Activated naive CD8-positive, alpha-beta T cell treated with anti-CD3 and anti-CD28 coated beads, Interleukin-2, amount 50 U/mL, for 24 hours (primary cell): ENCODE measurements around the gene ANO10.
"Not testable (repeated sequence)": the region's sequence is repeated elsewhere in the genome, so short reads cannot be mapped to it uniquely, and the experiment has no call there.

Experiments used
- ATAC-seq: fragments of 150-1000 bp; cut with Tn5 transposase; one replicate; pipeline ENCODE4 v1.10.0; 2021
- DNase-seq: peaks from one replicate; pipeline ENCODE4 v3.0.0; 2021
- H3K27ac Mint-ChIP-seq: one replicate; pipeline ENCODE4 v1.8.0; 2021; ENCODE audit warnings: mild to moderate bottlenecking, mixed read lengths
- H3K27me3 Mint-ChIP-seq: one replicate; pipeline ENCODE4 v1.8.0; 2021; ENCODE audit warnings: mixed read lengths
- H3K36me3 Mint-ChIP-seq: one replicate; pipeline ENCODE4 v1.8.0; 2021; ENCODE audit warnings: low read depth, mixed read lengths
- H3K4me1 Mint-ChIP-seq: one replicate; pipeline ENCODE4 v1.8.0; 2021; ENCODE audit warnings: mixed read lengths
- H3K4me3 Mint-ChIP-seq: one replicate; pipeline ENCODE4 v1.8.0; 2021; ENCODE audit warnings: mild to moderate bottlenecking, moderate library complexity, mixed read lengths
- H3K9me3 Mint-ChIP-seq: one replicate; pipeline ENCODE4 v1.8.0; 2021; ENCODE audit warnings: mixed read lengths

Gene ANO10

GRCh38 chr3:43499256-43499655 lies 122.6 kb downstream of the ANO10 start:
- no peak for DNase-seq
- Mint-ChIP-seq H3K27ac (no peak overlapping the region), H3K4me3 (no peak overlapping the region)

GRCh38 chr3:43497905-43498365 lies 123.9 kb downstream of the ANO10 start:
- H3K36me3 Mint-ChIP-seq: no peaks in the 10 kb centered on the region
- peak; percentile 72 for ATAC-seq
- no peaks in the 10 kb centered on the region for H3K27me3 Mint-ChIP-seq
- no peak overlapping the region for H3K27ac Mint-ChIP-seq
- no peak overlapping the region for H3K4me3 Mint-ChIP-seq
- no peaks in the 10 kb centered on the region for H3K9me3 Mint-ChIP-seq
- H3K4me1 Mint-ChIP-seq: peaks cover 58% of the 10 kb centered on the region
- no peak for DNase-seq

More at GRCh38 chr3:43499256-43499655, 122.6 kb downstream of the ANO10 start:
- Mint-ChIP-seq H3K9me3 (no peaks in the 10 kb centered on the region), H3K4me1 (peaks cover 67% of the 10 kb centered on the region), H3K27me3 (no peaks in the 10 kb centered on the region), H3K36me3 (no peaks in the 10 kb centered on the region)
- ATAC-seq: no peak

GRCh38 chr3:43497422-43497821 lies 124.4 kb downstream of the ANO10 start:
- Mint-ChIP-seq H3K27me3 (no peaks in the 10 kb centered on the region), H3K27ac (peak overlapping the region; percentile 49), H3K4me1 (peaks cover 54% of the 10 kb centered on the region), H3K36me3 (peaks cover under 1% of the 10 kb centered on the region), H3K9me3 (no peaks in the 10 kb centered on the region), H3K4me3 (no peak overlapping the region)
- no peak for DNase-seq
- ATAC-seq: no peak

GRCh38 chr3:43496740-43497375 lies 125.0 kb downstream of the ANO10 start:
- Mint-ChIP-seq H3K9me3 (peaks cover 4% of the 10 kb centered on the region), H3K36me3 (peaks cover 2% of the 10 kb centered on the region), H3K27me3 (no peaks in the 10 kb centered on the region), H3K27ac (peak overlapping the region; percentile 49), H3K4me1 (peaks cover 54% of the 10 kb centered on the region), H3K4me3 (no peak overlapping the region)
- no peak for DNase-seq
- ATAC-seq: no peak

- not testable (repeated sequence) for H3K9me3 Mint-ChIP-seq, H3K27me3 Mint-ChIP-seq
- peaks cover 37% of the 10 kb centered on the region for H3K4me1 Mint-ChIP-seq
These were observed 128.9 kb downstream of the ANO10 start for GRCh38 chr3:43492932-43493331.

GRCh38 chr3:43491807-43492206 lies 130.0 kb downstream of the ANO10 start:
- ATAC-seq: not testable (repeated sequence)

More at GRCh38 chr3:43492932-43493331, 128.9 kb downstream of the ANO10 start:
- ATAC-seq, H3K27ac Mint-ChIP-seq, DNase-seq, H3K36me3 Mint-ChIP-seq, H3K4me3 Mint-ChIP-seq: not testable (repeated sequence)

GRCh38 chr3:43490640-43491185 lies 131.1 kb downstream of the ANO10 start:
- Mint-ChIP-seq H3K36me3 (peaks cover 2% of the 10 kb centered on the region), H3K4me3 (no peak overlapping the region), H3K4me1 (peaks cover 25% of the 10 kb centered on the region), H3K27me3 (no peaks in the 10 kb centered on the region), H3K27ac (no peak overlapping the region), H3K9me3 (peaks cover 6% of the 10 kb centered on the region)
- DNase-seq (no peak), ATAC-seq (no peak)

More at GRCh38 chr3:43491807-43492206, 130.0 kb downstream of the ANO10 start:
- not testable (repeated sequence) for H3K36me3 Mint-ChIP-seq, H3K9me3 Mint-ChIP-seq, DNase-seq, H3K27me3 Mint-ChIP-seq, H3K4me3 Mint-ChIP-seq
- peak overlapping the region; percentile 52 for H3K27ac Mint-ChIP-seq
- peaks cover 28% of the 10 kb centered on the region for H3K4me1 Mint-ChIP-seq

GRCh38 chr3:43489930-43490329 lies 131.9 kb downstream of the ANO10 start:
- Mint-ChIP-seq H3K36me3 (peaks cover 2% of the 10 kb centered on the region), H3K4me1 (peaks cover 25% of the 10 kb centered on the region), H3K9me3 (peaks cover 6% of the 10 kb centered on the region), H3K27me3 (no peaks in the 10 kb centered on the region), H3K4me3 (no peak overlapping the region), H3K27ac (no peak overlapping the region)
- ATAC-seq (no peak), DNase-seq (no peak)

GRCh38 chr3:43485931-43486330 lies 135.9 kb downstream of the ANO10 start:
- H3K27ac Mint-ChIP-seq: no peak overlapping the region
- H3K27me3 Mint-ChIP-seq: no peaks in the 10 kb centered on the region
- peaks cover 26% of the 10 kb centered on the region for H3K4me1 Mint-ChIP-seq
- DNase-seq (no peak), ATAC-seq (no peak)
- peaks cover 6% of the 10 kb centered on the region for H3K9me3 Mint-ChIP-seq
- H3K4me3 Mint-ChIP-seq: no peak overlapping the region
- peaks cover 11% of the 10 kb centered on the region for H3K36me3 Mint-ChIP-seq

- ATAC-seq: no peak
- Mint-ChIP-seq H3K4me3 (no peak overlapping the region), H3K27ac (no peak overlapping the region), H3K9me3 (peaks cover 9% of the 10 kb centered on the region), H3K4me1 (peaks cover 17% of the 10 kb centered on the region), H3K27me3 (no peaks in the 10 kb centered on the region), H3K36me3 (peaks cover 11% of the 10 kb centered on the region)
- no peak for DNase-seq
These were observed 136.8 kb downstream of the ANO10 start for GRCh38 chr3:43484926-43485488.

GRCh38 chr3:43481375-43481774 lies 140.4 kb downstream of the ANO10 start:
- no peaks in the 10 kb centered on the region for H3K27me3 Mint-ChIP-seq
- H3K36me3 Mint-ChIP-seq: peaks cover 17% of the 10 kb centered on the region
- no peak for ATAC-seq
- no peak overlapping the region for H3K4me3 Mint-ChIP-seq
- peaks cover 16% of the 10 kb centered on the region for H3K9me3 Mint-ChIP-seq
- peaks cover 50% of the 10 kb centered on the region for H3K4me1 Mint-ChIP-seq
- H3K27ac Mint-ChIP-seq: no peak overlapping the region
- DNase-seq: no peak

GRCh38 chr3:43478839-43479238 lies 143.0 kb downstream of the ANO10 start:
- H3K4me3 Mint-ChIP-seq, ATAC-seq, H3K27me3 Mint-ChIP-seq, H3K27ac Mint-ChIP-seq, DNase-seq: not testable (repeated sequence)
- Mint-ChIP-seq H3K9me3 (peaks cover 16% of the 10 kb centered on the region), H3K4me1 (peaks cover 51% of the 10 kb centered on the region), H3K36me3 (peaks cover 18% of the 10 kb centered on the region)

- peaks cover 53% of the 10 kb centered on the region for H3K4me1 Mint-ChIP-seq
- peaks cover 11% of the 10 kb centered on the region for H3K9me3 Mint-ChIP-seq
- DNase-seq (no peak), ATAC-seq (no peak)
- peak overlapping the region; percentile 84 for H3K27ac Mint-ChIP-seq
- no peak overlapping the region for H3K4me3 Mint-ChIP-seq
- peaks cover 16% of the 10 kb centered on the region for H3K36me3 Mint-ChIP-seq
- H3K27me3 Mint-ChIP-seq: no peaks in the 10 kb centered on the region
These were observed 143.6 kb downstream of the ANO10 start for GRCh38 chr3:43478118-43478785.

GRCh38 chr3:43477600-43477999 lies 144.2 kb downstream of the ANO10 start:
- H3K4me3 Mint-ChIP-seq: peak overlapping the region; percentile 42
- peak overlapping the region; percentile 84 for H3K27ac Mint-ChIP-seq
- peak; percentile 90 for ATAC-seq
- H3K9me3 Mint-ChIP-seq: peaks cover 9% of the 10 kb centered on the region
- peaks cover 13% of the 10 kb centered on the region for H3K36me3 Mint-ChIP-seq
- peak; percentile 33 for DNase-seq
- H3K4me1 Mint-ChIP-seq: peaks cover 49% of the 10 kb centered on the region
- no peaks in the 10 kb centered on the region for H3K27me3 Mint-ChIP-seq

- H3K4me3 Mint-ChIP-seq: no peak overlapping the region
- H3K27ac Mint-ChIP-seq: peak overlapping the region; percentile 11
- peaks cover 6% of the 10 kb centered on the region for H3K36me3 Mint-ChIP-seq
- ATAC-seq: peak; percentile 74
- H3K9me3 Mint-ChIP-seq: peaks cover 3% of the 10 kb centered on the region
- H3K27me3 Mint-ChIP-seq: no peaks in the 10 kb centered on the region
- H3K4me1 Mint-ChIP-seq: peaks cover 31% of the 10 kb centered on the region
- DNase-seq: no peak
These were observed 148.1 kb downstream of the ANO10 start for GRCh38 chr3:43473737-43474136.
